HepG2 (cell line): ENCODE measurements around the gene GTF2I. TPM values are rescaled to one million over a fixed set of nuclear protein-coding genes. Genes with fewer than 3 reads are reported as not detected.
A peak's percentile ranks its signal among the peaks of the same experiment; 100 is the strongest.

Experiments used
- AGO2 ChIP-seq: fragments of 200-400 bp; formaldehyde crosslinking; optimal IDR thresholded peaks from 2 replicates; pipeline ENCODE3; 2017; ENCODE audit warnings: mild to moderate bottlenecking, low read depth, low read length, moderate library complexity
- CBX1 ChIP-seq: IDR thresholded peaks from one replicate; pipeline ENCODE4 v1.6.1; 2016; ENCODE audit warnings: antibody characterized with exemption, low read depth
- IKZF1 ChIP-seq: fragments of 450-650 bp; IDR thresholded peaks from 2 replicates; pipeline ENCODE4 v1.7.1; 2016
- KDM6A ChIP-seq: IDR thresholded peaks from 2 replicates; pipeline ENCODE4 v1.6.1; 2016; ENCODE audit warnings: low read depth
- NFE2L2 ChIP-seq: fragments of 150-350 bp; IDR thresholded peaks from 2 replicates; pipeline ENCODE4 v1.6.1; 2014; ENCODE audit warnings: low read length
- NKX3-1 ChIP-seq: sonication (generic); formaldehyde crosslinking; IDR thresholded peaks from 2 replicates; pipeline ENCODE4 v1.5.0; 2020; ENCODE audit warnings: missing genetic modification reagents
- PATZ1 ChIP-seq: sonication (generic); formaldehyde crosslinking; IDR thresholded peaks from 2 replicates; pipeline ENCODE4 v1.4.0; 2020; ENCODE audit warnings: missing genetic modification reagents
- PBX2 ChIP-seq: IDR thresholded peaks from 2 replicates; pipeline ENCODE4 v1.6.1; 2016; ENCODE audit warnings: control low read depth
- POLR2G ChIP-seq: fragments of 200-400 bp; formaldehyde crosslinking; IDR thresholded peaks from 2 replicates; pipeline ENCODE4 v1.6.1; 2018; ENCODE audit warnings: mild to moderate bottlenecking, low read depth, low read length, moderate library complexity
- REST ChIP-seq, 2 experiments: IDR thresholded peaks; 2 replicates each; pipeline ENCODE4 v1.6.1; 2011 to 2012; ENCODE audit warnings: low read length in 2 of 2, borderline replicate concordance in 1 of 2, low read depth in 1 of 2, mild to moderate bottlenecking in 1 of 2, moderate library complexity in 1 of 2
- RFX1 ChIP-seq: fragments of 450-650 bp; IDR thresholded peaks from 2 replicates; pipeline ENCODE4 v1.6.1; 2017
- RXRB ChIP-seq: IDR thresholded peaks from 2 replicates; pipeline ENCODE4 v1.6.1; 2016; ENCODE audit warnings: borderline replicate concordance, missing genetic modification reagents, missing compliant biosample characterization
- STAG1 ChIP-seq: sonication (generic); formaldehyde crosslinking; IDR thresholded peaks from 2 replicates; pipeline ENCODE4 v1.4.0; 2020; ENCODE audit warnings: missing genetic modification reagents
- TCF7 ChIP-seq: sonication (generic); IDR thresholded peaks from 2 replicates; pipeline ENCODE4 v1.6.1; 2016; ENCODE audit warnings: antibody characterized with exemption, low read depth
- TP53 ChIP-seq: sonication (generic); formaldehyde crosslinking; conservative IDR thresholded peaks from 2 replicates; pipeline ENCODE4 v1.4.0; 2020; ENCODE audit warnings: missing genetic modification reagents
- XBP1 ChIP-seq: sonication (generic); formaldehyde crosslinking; IDR thresholded peaks from 2 replicates; pipeline ENCODE4 v1.5.0; 2020; ENCODE audit warnings: missing genetic modification reagents
- ZEB1 ChIP-seq: IDR thresholded peaks from 2 replicates; pipeline ENCODE4 v1.6.1; 2012; ENCODE audit warnings: mild to moderate bottlenecking, low read depth, inconsistent platforms; ENCODE audit not compliant: insufficient replicate concordance
- ZNF10 ChIP-seq: sonication (generic); formaldehyde crosslinking; IDR thresholded peaks from 2 replicates; pipeline ENCODE4 v1.4.0; 2020; ENCODE audit warnings: mild to moderate bottlenecking, low read depth, missing genetic modification reagents, borderline replicate concordance
- ZNF124 ChIP-seq: sonication (generic); formaldehyde crosslinking; IDR thresholded peaks from 2 replicates; pipeline ENCODE4 v1.4.0; 2020; ENCODE audit warnings: missing genetic modification reagents
- ZNF256 ChIP-seq: sonication (generic); formaldehyde crosslinking; conservative IDR thresholded peaks from 2 replicates; pipeline ENCODE4 v1.4.0; 2020; ENCODE audit warnings: missing genetic modification reagents
- ZNF597 ChIP-seq: sonication (generic); formaldehyde crosslinking; IDR thresholded peaks from 2 replicates; pipeline ENCODE4 v1.5.0; 2020; ENCODE audit warnings: missing genetic modification reagents
- ZNF768 ChIP-seq: sonication (generic); formaldehyde crosslinking; IDR thresholded peaks from 2 replicates; pipeline ENCODE4 v1.4.0; 2020; ENCODE audit warnings: missing genetic modification reagents
- ZNF781 ChIP-seq: sonication (generic); formaldehyde crosslinking; IDR thresholded peaks from 2 replicates; pipeline ENCODE4 v1.5.1; 2020; ENCODE audit warnings: borderline replicate concordance, mild to moderate bottlenecking, missing genetic modification reagents; ENCODE audit errors: not compliant biosample characterization
- ZSCAN12 ChIP-seq: sonication (generic); formaldehyde crosslinking; IDR thresholded peaks from 2 replicates; pipeline ENCODE4 v1.9.0; 2021; ENCODE audit warnings: mild to moderate bottlenecking, missing genetic modification reagents
- polyA plus RNA-seq, 8 experiments: library from polyadenylated mRNA; depleted of rRNA in 3 of 8; stranded (reverse) in 7 of 8; unstranded in 1 of 8; fragments of >200 nt; fragmentation: Illumina TruSeq in 4 of 8; extraction: Trizol in 4 of 8; gene quantifications; 2 replicates each; pipeline versions ENCODE4 v1.2.1 to v1.2.3, GENCODE V29; 2011 to 2016; ENCODE audit warnings: low read depth in 4 of 8, missing spikeins in 1 of 8, mixed read lengths in 1 of 8; ENCODE audit not compliant: insufficient read depth in 1 of 8
- total RNA-seq, 5 experiments: library from RNA; depleted of rRNA; stranded (reverse); fragments of >200 nt; fragmentation: Illumina TruSeq; extraction: Trizol; gene quantifications; 2 replicates each; pipeline ENCODE4 v1.2.3, GENCODE V29; 2016; ENCODE audit warnings: low read depth in 1 of 5

The GTF2I gene
- total and polyA plus RNA-seq, 2 of the 13 experiments (the other 11 are each of a cell fraction or from before 2014, with no cell fraction given), result 74.6 to 125 TPM

GRCh38 chr7:74656441-74656836, 1.1 kb upstream of the GTF2I start (continued):
- TF ChIP-seq RXRB (CRISPR knock-in tag) (0 out of 2 replicates have a peak, but pooled peaks have one; percentile 10), RFX1 (no peak), PBX2 (CRISPR knock-in tag) (no peak), ZNF781 (CRISPR knock-in tag) (no peak), REST (IDR thresholded peaks at IDR 0.05; ENCODE audit: borderline replicate concordance in 1 of 2, low read depth in 1 of 2, low read length in 2 of 2) (0 out of 4 replicates have a peak, but pooled peaks of 1 of the 2 experiments have one; percentile 26), NFE2L2 (no peak), CBX1 (no peak), STAG1 (CRISPR knock-in tag) (peak; percentile 48), TCF7 (0 out of 2 replicates have a peak, but pooled peaks have one; percentile 32), ZNF256 (CRISPR knock-in tag) (no peak), NKX3-1 (CRISPR knock-in tag) (no peak), PATZ1 (CRISPR knock-in tag) (peak; percentile 56; the same call in 1 of the 2 replicates), ZEB1 (peak; percentile 8), AGO2 (no peak), XBP1 (no peak), POLR2G (0 out of 2 replicates have a peak, but pooled peaks have one; percentile 4), TP53 (CRISPR knock-in tag) (no peak), ZSCAN12 (no peak), ZNF597 (CRISPR knock-in tag) (no peak), ZNF124 (CRISPR knock-in tag) (no peak), ZNF10 (CRISPR knock-in tag) (no peak), KDM6A (no peak), IKZF1 (no peak), ZNF768 (CRISPR knock-in tag) (no peak)
